Coronary artery (tissue), 2 donors: ENCODE measurements around the gene CPED1.
"Not testable (repeated sequence)": the region's sequence is repeated elsewhere in the genome, so short reads cannot be mapped to it uniquely, and the experiment has no call there.

Source experiments
- DNase-seq: peaks from one replicate; pipeline ENCODE4 v3.0.0-alpha.2; 2017; ENCODE audit warnings: low spot score
- H3K27ac ChIP-seq, 2 donors: fragments of 200-600 bp; sonication (generic); one replicate each; pipeline ENCODE4 v1.5.1; 2016 to 2019
- H3K4me3 ChIP-seq: fragments of 200-600 bp; sonication (generic); 2 replicates; pipeline ENCODE4 v1.5.1; 2016; ENCODE audit warnings: mild to moderate bottlenecking, moderate library complexity
- TF ChIP-seq, protein P1 (sequence below): fragments of 200-600 bp; sonication (generic); IDR thresholded peaks from one replicate; pipeline ENCODE4 v1.5.1; 2019; ENCODE audit warnings: antibody characterized with exemption

The CPED1 gene

DNA sequence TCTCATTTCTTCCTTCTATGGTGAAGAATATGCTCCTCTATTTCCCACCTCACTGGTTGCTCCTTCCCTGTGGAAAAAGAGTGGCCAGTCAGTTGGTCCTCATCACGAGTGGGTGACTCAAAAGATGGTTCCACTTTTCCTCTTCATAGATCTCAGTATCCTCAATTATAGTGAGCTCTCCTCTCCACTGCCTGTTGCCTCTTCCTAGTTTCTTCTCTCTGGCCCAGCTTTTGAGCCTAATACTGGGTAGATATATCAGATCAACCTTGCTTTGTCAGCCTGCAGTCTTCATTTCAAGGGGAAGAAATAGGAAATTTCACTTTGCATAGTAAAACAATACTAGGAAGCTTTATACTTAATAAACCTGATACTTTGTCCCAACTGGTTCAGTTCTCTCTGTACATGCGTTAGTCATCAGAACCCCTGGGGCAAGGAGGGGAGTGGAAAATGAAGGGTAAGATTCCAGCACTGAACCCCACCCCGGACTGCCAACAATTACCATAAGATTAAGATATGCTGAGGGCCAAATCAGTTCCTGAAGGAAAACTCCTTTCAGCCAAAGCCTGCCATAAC, 324.8 kb downstream of the CPED1 start:
- H3K4me3 ChIP-seq: no peak overlapping the region
- TF ChIP-seq, protein P1, sequence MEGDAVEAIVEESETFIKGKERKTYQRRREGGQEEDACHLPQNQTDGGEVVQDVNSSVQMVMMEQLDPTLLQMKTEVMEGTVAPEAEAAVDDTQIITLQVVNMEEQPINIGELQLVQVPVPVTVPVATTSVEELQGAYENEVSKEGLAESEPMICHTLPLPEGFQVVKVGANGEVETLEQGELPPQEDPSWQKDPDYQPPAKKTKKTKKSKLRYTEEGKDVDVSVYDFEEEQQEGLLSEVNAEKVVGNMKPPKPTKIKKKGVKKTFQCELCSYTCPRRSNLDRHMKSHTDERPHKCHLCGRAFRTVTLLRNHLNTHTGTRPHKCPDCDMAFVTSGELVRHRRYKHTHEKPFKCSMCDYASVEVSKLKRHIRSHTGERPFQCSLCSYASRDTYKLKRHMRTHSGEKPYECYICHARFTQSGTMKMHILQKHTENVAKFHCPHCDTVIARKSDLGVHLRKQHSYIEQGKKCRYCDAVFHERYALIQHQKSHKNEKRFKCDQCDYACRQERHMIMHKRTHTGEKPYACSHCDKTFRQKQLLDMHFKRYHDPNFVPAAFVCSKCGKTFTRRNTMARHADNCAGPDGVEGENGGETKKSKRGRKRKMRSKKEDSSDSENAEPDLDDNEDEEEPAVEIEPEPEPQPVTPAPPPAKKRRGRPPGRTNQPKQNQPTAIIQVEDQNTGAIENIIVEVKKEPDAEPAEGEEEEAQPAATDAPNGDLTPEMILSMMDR: no peak
- DNase-seq: no peak
- no peak overlapping the region for H3K27ac ChIP-seq

DNA sequence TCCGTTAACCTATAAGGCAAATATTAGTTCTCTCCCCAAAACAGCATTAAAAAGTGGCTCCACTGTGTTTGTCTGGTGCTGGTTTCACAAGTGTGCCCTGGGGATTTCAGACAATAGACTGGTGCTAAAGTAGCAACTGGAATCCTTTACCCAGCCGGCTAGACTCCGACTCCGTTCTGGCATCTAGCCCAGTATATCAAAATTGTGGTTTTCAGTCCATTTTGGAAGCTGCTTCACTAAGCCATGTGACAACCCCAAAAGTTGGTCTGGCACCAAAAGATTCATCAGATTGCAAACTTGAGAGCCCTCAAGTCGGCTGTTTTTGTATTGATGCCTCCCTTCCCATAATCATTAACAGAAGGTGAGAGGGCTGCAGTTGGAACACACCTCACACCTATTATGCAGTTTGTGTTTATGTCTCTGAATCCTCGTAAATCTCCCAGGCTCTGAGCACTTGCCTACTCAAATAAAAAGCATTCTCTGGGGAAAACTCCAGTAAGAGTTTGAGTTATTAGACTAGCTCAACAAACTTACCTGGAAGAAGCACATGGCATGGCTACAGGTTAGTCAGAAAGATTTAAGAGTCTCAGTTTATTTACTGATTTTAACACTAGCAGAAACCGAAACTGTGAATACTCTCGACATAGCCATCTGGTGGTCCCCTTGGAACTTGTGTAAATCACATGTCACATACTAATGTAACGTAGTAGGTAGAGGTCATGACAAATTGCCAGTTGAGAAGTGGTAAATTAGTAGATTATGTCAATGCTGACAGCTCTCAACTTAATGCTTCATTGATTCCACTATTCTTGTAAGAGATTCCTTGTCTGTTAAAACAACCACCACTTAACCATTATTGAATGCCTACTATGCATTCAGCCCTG, 325.5 kb downstream of the CPED1 start:
- Histone ChIP-seq H3K27ac (no peak overlapping the region), H3K4me3 (no peak overlapping the region)
- TF ChIP-seq, protein P1: no peak
- DNase-seq: no peak

DNA sequence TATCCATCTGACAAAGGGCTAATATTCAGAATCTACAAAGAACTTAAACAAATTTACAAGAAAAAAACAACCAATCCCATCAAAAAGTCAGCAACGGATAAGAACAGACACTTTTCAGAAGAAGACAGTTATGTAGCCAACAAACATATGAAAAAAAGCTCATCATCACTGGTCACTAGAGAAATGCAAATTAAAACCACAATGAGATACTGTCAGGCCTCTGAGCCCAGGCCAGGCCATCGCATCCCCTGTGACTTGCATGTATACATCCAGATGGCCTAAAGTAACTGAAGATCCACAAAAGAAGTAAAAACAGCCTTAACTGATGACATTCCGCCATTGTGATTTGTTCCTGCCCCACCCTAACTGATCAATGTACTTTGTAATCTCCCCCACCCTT, 326.7 kb downstream of the CPED1 start:
- H3K4me3 ChIP-seq, H3K27ac ChIP-seq, DNase-seq: not testable (repeated sequence)

DNA sequence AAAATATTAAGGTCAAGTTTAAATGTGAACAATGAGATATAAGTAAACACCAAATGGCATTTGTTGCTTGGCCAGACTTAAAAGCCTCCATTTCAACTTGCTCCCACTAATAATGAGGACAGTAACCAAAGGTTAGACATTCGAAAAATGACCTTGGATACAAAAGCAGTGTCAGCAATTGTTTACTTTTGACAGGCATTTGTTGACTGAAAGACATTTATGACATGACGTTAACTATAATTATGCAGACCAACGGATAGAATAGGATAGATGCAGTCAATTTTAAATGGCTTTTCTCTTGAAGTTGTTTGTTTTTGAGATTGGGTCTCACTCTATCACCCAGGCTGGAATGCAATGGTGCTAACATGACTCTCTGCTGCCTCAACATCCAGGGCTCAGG, 333.9 kb downstream of the CPED1 start:
- Histone ChIP-seq H3K27ac (no peak overlapping the region), H3K4me3 (no peak overlapping the region)
- no peak for DNase-seq
- TF ChIP-seq, protein P1: no peak

DNA sequence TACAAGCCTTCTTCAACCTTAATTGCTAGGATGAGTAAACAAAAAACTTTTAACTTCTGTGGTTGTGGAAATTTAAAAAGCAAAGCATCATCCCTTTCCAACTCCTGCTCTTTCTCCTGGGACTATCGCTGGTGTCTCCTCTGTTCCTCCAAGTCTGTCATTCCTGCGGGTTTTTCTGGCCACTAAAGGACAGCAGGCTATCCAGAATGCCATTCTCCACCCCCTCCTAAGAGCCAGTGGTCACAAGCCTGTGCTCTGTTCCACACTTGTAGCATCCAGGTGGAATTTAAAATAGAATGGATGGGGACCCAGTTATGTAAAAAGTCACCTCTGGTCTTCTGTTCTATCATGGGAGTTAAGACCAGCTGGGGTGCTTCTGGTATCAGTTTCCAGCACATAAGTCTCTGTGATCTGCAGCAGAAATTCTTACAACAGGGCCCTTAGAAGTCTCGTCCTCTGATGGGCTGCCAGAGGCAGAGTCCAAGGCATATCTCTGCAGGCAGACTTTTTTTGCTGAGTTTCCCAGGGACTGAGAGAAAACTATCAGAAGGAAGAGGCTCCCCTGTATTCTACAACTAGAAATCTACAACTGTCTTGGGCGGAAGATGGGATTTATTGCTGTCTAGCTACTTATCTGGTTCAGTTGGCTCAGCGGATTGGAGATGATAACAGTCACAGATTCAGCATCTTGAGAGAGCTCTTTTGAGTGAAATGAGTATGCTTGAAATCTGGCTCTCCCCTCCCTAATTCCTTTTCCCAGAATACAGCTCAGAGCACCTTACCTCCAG, 335.2 kb downstream of the CPED1 start:
- no peak for DNase-seq
- Histone ChIP-seq H3K27ac (no peak overlapping the region), H3K4me3 (no peak overlapping the region)
- TF ChIP-seq, protein P1: no peak

DNA sequence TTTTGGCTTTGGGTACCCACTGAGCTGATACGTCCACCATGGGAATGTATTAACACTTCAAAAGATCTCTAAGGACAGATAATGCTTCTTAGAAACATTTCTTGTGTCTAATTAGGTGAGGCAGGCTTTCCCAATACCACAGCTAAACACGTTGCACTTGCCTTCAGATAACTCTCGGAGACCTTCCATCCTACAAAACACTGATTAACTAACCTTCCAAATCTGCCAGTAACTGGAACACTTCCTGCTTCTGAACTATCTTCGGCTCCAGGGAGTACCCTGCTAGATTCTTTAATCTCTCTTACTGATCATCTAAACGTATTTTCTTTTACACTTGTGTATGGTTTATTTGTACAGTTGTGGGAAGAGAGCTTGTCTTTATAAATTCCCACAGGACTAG, 339.2 kb downstream of the CPED1 start:
- H3K27ac ChIP-seq: no peak overlapping the region
- no peak overlapping the region for H3K4me3 ChIP-seq
- TF ChIP-seq, protein P1: no peak
- no peak for DNase-seq

DNA sequence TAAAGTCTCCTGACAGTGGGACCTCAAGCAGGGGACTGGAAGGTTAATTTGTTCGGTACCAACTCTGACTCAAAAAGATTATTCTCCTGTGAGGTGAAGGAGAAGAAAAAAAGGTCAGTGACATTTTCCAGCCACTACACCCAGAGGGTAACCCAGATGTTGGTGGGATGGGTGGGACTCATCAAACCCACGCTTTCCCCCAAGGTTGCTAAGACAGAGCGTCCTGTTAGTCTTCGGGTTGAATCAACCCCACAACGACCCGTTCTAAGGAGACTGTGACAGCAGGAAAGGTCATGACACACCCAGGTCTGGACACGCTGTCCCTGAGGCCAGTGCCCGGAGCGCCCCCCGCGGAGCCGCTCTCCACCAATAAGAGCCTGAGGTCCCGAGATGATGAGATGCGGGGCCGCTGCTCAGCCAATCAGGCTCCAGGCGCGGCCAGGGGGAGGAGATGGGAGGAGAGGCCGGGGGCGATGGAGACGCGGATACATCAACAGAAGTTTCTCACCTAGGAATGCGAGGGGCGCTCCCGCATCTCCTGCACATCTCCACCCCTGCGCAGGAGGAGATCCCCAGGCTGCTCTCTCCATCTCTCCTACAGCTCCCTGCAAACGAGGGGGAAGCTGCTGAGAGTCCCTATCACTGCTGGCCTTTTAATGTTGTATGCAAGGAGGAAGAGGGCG, 340.1 kb downstream of the CPED1 start, which contains the start of gene WNT16:
WNT16 (plus strand) TSS at position 493 of the 683 bp plus-strand sequence. CDS start 293 bp downstream, outside the sequence.
- no peak for DNase-seq
- Histone ChIP-seq H3K27ac (no peak within 1 kb of the TSS), H3K4me3 (peak within 1 kb of the TSS; percentile 67)
- TF ChIP-seq, protein P1: no peak
